NCI-H2107 treated with DMSO at 0.1 percent for 48 hours (cell line): ENCODE data around the gene TPRA1.

Source experiments
- DNase-seq: peaks from one replicate; lab custom pipeline; 2025; ENCODE audit not compliant: unreplicated experiment; lab: John Stamatoyannopoulos, UW

TPRA1 gene

DNA sequence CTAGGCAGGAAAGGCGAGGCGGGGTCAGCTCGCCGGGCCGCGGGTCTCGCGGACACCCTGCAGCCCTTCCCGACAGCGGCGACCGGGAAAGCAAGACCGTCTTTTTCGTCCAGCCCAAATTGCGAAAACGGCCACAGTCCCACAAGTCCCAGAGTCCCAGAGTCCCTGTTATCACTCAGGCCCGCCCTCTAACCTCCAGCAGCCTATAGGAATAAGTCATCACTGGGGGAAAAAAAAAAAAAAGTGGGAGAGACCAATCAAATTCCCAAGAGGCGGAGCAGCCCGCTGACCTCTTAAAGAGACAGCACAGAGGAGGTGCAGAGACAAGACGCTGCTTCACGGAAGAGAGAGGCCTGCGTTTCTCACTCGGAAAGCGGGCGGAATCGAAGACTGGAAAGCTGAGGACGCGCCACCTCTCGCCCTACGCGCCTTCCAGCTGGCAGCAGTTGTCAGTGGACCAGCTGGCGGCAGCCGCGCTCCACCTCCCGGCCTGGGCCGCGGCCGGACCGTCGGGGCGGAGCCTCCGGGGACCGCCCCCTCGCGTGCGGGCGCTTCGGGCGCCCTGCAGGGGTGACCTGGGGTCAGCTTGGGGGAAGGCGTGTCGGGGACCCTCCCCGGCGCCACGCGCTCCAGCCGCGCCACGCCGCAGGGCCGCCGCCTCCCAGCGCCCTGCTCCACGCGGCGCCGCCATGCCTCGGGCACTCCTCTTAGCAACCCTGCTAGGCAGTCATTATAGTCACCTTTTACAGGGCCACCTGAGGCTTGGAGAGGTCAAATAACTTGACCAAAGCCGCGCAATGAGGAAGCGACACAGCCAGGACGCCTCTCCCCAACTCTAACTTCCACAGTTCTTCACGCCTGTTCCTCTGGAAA lies at the start of gene TPRA1:
Gene TPRA1 (minus strand): TSS at position 141 of the 873 bp plus-strand sequence. CDS start 10,587 bp downstream, outside the sequence.
- peak; percentile 99 for DNase-seq

DNA sequence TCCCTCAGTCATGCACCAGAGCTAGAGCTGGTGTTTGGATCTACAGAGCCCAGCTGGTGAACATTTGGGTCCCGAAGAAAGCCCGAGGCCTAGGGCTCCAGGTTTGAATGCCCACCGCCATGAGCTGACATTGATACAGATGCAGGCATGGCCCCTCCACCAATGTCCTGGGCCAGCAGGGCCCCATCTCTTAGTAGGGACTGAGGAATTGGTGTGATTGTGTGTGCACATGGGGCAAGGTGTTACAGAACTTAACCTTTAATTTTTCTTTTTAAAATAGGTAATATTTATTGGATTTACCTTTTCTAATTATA lies 49.5 kb upstream of the TPRA1 start:
- no peak for DNase-seq

DNA sequence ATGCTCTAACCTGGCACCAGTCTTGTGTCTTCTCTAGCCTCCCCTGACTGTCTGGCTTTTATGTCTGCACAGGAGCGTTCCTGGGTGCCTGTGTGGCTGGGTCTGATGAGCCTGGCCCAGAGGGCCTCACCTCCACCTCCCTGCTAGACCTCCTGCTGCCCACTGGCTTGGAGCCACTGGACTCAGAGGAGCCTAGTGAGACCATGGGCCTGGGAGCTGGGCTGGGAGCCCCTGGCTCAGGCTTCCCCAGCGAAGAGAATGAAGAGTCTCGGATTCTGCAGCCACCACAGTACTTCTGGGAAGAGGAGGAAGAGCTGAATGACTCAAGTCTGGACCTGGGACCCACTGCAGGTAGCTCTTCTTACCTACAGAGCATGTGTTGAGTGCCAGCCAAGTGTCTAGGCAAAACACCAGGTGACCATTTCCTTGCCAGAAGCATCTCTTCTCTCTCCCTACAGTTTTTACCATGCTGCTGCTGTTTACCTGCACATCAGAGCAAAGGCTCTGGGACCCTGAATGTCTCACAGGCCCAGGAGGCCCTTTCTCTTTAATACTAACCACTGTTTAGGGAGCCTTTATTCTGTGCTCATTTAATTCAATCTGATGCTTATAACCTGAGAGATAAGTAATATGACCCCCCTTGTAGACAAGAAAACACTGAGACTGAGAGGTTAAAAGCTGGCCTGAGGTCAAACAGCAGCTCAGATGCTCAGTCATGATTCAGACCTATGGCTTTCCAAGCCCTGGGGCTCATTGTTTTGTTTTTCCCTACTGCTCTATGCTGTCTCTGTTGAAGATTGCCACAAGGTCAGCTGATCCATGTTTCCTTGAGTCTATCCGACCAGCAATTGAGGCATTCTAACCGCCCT lies 48.9 kb upstream of the TPRA1 start:
- no peak for DNase-seq

DNA sequence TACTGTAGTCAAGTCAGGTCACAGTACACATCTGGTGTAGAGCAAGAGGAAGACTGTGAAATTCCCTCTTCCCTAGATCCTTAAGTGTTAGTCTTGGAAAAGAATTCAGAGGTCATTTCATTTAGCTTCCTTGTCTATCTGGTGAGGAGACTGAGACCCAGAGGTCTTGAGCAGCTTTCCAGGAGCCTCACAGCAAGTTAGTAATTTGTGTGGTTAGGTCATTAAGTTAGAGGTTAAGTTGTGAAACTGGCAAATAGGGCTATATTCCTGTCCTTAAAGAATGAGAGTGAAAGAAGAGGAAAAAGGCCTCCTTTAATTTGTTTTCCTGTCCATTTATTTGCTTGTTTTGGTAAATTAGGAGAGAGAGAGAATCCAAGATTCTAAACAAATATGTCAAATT lies 47.4 kb upstream of the TPRA1 start:
- DNase-seq = no peak

DNA sequence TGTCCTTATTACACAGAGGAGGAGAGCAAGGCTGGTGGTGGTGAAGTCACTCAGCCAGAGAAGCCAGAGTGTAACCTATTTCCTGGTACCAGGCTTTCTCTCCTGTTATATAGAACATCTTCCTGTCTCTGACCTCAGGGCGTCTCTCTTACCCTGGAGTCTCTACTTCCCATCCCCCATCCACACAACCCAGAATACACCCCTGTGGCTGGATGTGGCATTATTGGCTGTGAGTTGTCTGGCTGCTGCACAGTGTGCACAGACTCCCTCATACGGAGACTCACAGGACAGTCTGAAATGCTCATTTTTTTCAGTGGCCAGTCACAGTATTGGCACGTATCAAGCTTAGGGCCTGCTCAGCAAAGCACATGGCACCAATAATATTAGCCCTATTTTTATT lies 47.0 kb upstream of the TPRA1 start:
- DNase-seq = no peak

DNA sequence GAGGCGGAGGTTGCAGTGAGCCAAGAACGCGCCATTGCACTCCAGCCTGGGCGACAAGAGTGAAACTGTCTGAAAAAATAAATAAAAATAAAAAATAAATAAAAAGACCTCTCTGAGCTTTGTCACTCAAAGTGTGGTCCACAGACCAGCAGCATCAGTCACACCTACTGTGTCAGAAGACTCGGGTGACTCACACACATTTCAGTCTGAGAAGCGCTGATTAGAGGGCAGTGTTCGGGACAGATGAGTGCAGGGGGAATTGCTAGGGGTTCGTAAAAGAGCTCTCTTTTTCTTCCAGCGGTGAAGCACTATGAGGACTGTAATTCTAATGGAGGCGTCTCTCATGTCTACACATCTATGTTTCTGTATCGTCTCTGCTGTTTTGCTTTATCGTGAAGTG lies 44.1 kb upstream of the TPRA1 start:
- no peak for DNase-seq

DNA sequence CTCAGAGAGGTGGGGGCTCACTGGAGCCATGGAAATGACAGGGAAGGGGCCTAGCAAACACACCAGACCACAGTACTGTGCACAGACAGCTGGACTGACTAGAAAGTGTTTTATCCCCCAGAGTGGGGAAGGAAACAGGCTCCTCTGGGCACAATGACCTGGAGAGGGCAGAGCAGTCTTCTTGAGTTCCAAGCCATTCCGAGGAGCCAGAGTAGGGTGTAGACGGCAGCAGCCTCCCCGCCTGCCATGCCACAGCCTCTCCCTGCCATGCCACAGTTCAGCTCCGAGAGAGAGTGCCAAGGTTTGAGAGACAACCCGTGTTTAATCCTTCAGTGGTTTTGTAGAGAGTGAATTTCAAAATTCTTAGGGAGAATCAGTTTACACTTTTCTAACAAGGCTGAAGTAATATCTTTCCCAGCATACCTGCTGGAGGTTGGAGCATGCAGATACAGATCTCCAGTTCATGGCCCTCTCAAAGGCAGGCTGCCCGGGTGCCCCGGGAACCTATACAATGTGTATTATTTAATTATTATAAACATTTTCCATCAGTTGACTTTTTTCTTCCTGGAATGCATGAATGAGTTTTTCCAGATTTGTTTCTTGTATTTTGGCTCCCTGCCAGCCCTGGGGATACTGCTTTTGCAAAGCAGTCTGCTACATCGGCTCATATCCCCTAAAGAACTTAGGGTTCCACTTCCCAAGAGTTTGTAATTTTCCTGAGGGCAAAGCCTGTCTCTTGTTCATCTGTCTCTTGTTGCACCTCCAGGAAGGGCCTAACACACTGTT lies 41.7 kb upstream of the TPRA1 start:
- no peak for DNase-seq

DNA sequence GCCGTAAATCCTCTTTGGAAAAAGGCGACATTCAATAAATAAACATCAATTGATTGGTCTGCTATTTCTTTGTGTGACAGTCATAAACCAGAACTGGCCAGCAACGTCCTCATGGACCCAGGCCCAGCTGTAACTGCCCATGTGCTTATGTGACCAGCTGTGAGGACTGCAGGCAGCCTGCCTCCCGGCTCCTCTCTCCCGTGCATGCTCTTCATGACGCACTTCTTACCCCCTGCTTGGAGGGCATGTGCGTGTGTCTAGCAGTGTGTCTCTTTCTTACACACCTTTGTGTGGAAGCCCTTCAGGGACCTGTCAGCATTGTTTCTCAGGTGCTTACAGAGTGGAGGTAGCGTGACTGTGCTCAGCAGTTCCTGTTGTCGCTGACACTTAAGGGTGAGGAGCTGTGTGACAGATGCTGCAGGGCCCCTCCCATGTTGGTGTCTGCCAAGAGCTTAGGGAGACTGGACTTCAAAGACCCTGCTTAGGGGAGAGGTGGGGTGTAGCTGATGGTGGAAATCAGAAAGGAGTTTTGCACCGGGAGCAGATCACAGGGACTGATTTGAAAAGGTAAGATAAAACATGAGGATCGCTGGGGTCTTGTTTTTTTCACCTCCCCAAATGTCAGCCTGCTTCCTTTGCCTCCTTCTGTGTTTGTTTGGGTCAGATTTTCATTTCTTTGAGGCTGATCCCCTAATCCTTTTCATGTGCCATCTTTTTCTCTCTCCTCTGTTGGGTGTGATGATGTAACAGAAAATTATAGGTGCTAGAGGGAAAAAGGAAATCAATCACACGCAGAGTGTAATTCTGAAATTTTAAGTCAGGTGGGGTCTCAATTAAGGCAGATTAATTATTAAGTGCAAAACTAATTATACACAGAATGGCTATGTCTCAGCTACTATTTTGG lies 40.5 kb upstream of the TPRA1 start:
- DNase-seq = peak; percentile 74

DNA sequence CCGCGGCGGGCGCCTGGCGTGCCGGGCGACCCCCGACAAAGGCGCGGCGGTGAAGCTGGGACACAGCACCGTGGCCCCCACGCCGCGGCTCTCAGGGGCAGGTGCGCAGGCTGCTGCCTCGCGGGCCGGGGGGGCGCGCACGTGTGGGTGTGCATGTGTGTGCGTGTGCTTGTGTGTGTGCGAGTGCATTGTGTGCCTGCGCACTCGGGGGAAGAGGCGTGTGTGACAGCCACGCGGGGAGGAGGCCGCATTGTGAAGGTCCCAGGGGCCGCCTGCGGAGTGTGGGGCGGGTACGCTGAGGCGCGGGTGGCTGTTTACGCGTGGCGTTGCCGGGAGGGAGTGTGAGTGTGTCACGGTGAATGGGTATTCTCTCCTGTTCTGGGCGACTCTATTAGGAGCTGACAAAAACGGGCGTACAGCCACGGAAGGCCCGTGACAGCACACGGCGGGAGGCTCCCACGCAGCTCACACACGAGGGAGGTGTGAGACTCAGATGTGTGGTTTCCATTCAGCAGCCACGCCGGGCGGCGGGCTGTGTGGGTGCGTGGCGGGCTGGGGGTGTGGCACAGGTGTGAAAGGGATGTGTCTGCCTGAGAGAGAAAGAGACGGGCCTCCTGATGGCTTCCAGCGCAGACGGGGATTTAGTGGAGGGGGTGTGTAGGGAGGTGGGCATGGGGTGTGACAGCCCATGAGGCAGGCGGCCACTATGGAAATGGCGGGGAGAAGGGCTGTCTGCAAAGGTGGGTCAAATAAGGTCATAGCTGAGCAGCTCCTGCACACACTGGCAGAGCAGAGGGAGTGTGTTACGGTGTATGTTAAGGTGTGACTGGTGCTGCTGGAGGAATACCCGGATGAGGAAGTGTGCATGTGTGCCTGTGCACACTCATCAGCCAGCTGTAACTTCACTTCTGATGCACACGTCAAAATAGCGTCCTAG lies 39.2 kb upstream of the TPRA1 start:
- DNase-seq = no peak

DNA sequence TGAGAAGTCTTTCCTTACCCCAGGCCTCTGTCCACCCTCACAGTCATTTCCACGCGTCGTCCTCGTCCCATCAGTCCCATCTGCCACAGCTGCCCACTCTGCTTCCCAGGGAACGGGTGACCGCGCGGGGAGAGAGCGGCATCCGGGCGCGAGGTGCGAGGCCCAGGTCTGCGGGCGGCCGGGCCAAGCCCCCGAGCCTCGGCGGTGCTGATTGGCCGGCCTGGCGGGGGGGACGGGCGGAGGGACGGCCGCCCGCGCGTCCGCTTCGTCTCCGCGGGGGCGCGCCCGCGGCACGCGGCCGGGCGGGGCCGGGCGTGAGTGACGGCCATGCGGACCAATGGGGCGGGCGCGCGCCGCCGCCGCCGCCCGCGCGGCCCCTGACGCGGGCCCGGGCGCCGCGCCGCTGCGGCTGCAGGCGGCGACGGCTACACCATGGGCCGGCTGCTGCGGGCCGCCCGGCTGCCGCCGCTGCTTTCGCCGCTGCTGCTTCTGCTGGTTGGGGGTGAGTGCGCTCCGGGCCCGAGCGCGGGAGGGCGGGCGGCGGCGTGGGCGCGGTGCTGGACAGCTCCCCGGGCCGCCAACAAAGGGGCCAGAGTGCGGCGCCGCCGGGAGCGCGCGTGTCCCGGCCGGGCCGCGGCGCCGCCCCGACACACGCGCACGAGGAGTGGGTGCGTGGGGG lies 38.4 kb upstream of the TPRA1 start, which contains the start of gene PODXL2:
Gene PODXL2 (plus strand): TSS at position 398 of the 679 bp plus-strand sequence. CDS start 35 bp downstream, at position 433.
- no peak for DNase-seq

DNA sequence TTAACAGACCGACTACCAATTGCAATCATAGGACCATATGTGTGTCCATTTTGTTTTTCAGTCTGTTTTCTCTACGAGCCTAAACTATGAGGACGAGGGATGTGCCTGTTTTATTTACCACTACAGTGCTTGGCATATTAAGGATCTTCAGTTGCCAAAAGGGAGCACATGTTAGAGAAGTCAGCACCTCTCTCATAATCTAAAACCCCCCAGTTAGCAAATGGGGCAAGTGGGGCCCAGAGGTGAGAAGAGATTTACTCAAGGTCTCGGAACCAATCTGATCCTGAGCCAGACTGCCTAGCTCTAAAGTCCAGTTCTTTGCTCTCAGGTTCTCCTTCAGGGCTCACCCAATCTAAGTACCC lies 37.9 kb upstream of the TPRA1 start:
- DNase-seq = no peak

DNA sequence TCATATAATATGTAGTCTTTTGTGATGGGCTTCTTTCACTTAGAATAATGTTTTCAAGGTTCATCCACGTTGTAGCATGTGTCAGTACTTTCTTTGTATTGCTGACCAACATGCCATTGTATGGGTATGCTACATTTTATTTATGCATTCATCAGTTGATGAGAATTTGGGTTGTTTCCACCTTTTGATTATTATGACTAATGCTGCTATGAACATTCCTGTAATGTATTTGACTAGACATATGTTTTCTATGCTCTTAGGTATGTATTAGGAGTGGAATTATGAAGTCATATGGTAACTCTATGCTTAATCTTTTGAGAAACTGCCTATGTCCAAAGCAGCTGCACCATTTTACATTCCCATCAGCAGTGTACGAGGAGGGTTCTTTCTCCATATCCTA lies 35.3 kb upstream of the TPRA1 start:
- DNase-seq = no peak

DNA sequence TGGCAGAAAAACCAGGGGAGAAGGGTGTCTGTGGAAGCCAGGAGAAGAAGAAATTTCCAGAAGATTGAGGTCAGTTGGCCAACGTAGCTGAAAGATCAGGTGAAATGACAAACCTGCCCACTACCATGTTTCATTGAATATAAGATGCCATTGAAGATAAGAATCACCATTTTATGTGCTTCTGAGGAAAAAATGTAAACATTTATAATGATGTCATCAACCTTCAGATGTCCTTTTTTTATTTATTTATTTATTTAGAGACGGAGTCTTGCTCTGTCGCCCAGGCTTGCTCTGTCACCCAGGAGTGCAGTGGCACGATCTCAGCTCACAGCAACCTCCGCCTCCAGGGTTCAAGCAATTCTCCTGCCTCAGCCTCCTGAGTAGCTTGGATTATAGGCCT lies 33.5 kb upstream of the TPRA1 start:
- DNase-seq = no peak

DNA sequence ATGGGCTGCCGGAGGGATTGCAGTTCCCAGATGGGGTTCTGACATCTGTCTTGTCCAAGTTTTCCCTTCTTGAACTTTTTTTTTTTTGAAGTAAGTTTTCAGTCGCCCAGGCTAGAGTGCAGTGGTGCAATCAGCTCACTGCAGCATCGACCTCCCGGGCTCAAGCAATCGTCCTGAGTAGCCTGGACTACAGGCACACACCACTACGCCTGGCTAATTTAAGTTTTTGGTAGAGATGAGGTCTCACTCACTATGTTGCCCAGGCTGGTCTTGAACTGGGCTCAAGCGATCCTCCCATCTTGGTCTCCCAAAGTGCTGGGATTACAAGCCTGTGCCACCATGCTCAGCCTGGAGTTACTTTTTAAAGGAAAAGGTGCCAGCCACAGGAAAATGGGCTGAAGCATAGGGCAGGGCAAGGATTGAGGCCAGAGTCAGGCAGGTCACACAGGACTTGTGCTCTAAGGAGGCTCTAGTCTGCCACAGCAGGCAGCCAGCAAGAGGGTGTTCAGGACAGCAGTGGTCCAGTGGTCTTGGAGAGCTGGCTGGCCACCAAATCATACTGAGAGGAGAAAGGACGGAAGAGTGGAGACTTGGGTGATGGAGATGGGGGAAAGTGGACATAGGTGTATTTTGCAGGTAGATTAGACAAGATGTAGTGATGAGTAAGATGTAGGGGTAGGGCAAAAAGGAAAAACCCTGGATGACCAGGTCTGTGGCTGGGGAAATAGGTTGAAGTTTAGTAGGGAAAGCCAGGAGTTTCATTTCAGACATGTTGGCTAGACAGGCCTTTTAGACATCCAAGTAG lies 32.4 kb upstream of the TPRA1 start:
- no peak for DNase-seq

DNA sequence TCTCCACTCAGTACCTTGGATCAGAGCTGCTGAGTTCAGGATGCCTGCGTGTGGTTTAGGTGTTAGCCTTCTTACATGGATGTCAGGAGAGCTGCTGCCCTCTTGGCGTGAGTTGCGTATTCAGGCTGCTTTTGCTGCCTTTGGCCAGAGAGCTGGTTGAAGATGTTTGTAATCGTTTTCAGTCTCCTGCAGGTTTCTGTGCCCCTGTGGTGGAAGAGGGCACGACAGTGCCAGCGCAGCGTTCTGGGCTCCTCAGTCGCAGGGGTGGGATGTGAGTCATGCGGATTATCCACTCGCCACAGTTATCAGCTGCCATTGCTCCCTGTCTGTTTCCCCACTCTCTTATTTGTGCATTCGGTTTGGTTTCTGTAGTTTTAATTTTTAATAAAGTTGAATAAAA lies 31.5 kb upstream of the TPRA1 start:
- no peak for DNase-seq

DNA sequence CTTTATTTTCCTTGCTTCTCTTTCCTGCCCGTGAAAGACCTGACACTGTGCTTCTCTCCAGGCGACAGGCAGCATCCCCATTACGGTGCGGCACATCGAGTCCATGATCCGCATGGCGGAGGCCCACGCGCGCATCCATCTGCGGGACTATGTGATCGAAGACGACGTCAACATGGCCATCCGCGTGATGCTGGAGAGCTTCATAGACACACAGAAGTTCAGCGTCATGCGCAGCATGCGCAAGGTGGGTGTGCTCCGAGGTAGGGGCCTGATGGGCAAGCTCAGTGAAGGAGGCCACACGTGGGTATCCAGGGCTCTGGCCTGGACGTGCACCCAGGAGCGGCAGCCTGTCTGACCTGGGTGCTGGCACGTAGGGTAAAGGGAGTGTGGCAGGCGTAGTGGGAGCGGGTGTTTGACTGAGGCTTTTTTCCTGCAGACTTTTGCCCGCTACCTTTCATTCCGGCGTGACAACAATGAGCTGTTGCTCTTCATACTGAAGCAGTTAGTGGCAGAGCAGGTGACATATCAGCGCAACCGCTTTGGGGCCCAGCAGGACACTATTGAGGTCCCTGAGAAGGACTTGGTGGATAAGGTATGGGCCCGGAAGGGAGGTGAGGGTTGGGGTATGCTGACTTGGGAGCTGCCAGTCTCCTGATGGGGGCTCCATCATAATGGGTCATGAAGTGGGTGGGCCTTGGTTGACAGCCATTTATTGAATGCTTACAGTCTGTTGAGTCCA lies 30.3 kb upstream of the TPRA1 start:
- no peak for DNase-seq

DNA sequence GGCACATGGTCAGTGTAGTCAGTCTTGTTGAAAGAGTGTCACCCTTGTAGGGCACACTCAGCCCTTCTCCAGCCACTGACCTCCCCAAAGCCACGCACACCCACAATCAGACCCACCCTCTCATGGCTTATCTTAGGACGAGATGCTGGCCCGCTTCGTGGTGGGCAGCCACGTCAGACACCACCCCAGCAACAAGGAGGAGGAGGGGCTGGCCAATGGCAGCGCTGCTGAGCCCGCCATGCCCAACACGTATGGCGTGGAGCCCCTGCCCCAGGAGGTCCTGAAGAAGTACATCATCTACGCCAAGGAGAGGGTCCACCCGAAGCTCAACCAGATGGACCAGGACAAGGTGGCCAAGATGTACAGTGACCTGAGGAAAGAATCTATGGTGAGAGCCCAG lies 28.4 kb upstream of the TPRA1 start:
- no peak for DNase-seq
